RPMI8226 (cell line): ENCODE measurements around the gene PDZK1IP1.

ENCODE experiments used
- DNase-seq: peaks from one replicate; pipeline ENCODE4 v3.0.0-alpha.2; 2015

The PDZK1IP1 gene

GRCh38 chr1:47189844-47190508 is at the start of gene PDZK1IP1:
Gene PDZK1IP1, minus strand, starts transcription at chr1:47190036. Its CDS starts 104 bp downstream, at chr1:47189932.
- no peak for DNase-seq

GRCh38 chr1:47238935-47239592 is 49.2 kb upstream of the PDZK1IP1 start:
- DNase-seq: no peak

- DNase-seq: no peak
Measured at GRCh38 chr1:47235806-47236205, 46.0 kb upstream of the PDZK1IP1 start.

GRCh38 chr1:47235241-47235681 is 45.4 kb upstream of the PDZK1IP1 start:
- no peak for DNase-seq

- no peak for DNase-seq
Measured at GRCh38 chr1:47233186-47233585, 43.4 kb upstream of the PDZK1IP1 start.

- no peak for DNase-seq
Measured at GRCh38 chr1:47232187-47232874, 42.5 kb upstream of the PDZK1IP1 start, which contains the start of gene TAL1. Gene TAL1, minus strand, starts transcription at chr1:47232225. Its CDS starts 6,337 bp downstream, at chr1:47225888.

GRCh38 chr1:47231301-47232186 is 41.7 kb upstream of the PDZK1IP1 start:
- no peak for DNase-seq

GRCh38 chr1:47230692-47231300 is 41.0 kb upstream of the PDZK1IP1 start:
- DNase-seq: no peak

- no peak for DNase-seq
Measured at GRCh38 chr1:47229886-47230691, 40.3 kb upstream of the PDZK1IP1 start.

- no peak for DNase-seq
Measured at GRCh38 chr1:47229031-47229885, 39.4 kb upstream of the PDZK1IP1 start.

- DNase-seq: no peak
Measured at GRCh38 chr1:47228644-47229030, 38.8 kb upstream of the PDZK1IP1 start.

GRCh38 chr1:47227341-47228232 is 37.8 kb upstream of the PDZK1IP1 start:
- DNase-seq: peak; percentile 23

- no peak for DNase-seq
Measured at GRCh38 chr1:47226839-47227215, 37.0 kb upstream of the PDZK1IP1 start.

- no peak for DNase-seq
Measured at GRCh38 chr1:47226121-47226838, 36.4 kb upstream of the PDZK1IP1 start.

GRCh38 chr1:47225430-47226100 is 35.7 kb upstream of the PDZK1IP1 start:
- no peak for DNase-seq

- DNase-seq: no peak
Measured at GRCh38 chr1:47224676-47225399, 35.0 kb upstream of the PDZK1IP1 start.

GRCh38 chr1:47223921-47224675 is 34.3 kb upstream of the PDZK1IP1 start:
- no peak for DNase-seq
